HL-60/S4 treated with phorbol 12-myristate 13-acetate at 8.2 ng/mL for 4 days and 3 days (cell line): ENCODE data around the gene PLXNA1.

ENCODE experiments used
- in situ Hi-C: fragments of 300-500 bp; cut with MboI; formaldehyde crosslinking; loops from 2 replicates; pipeline ENCODE4 v1.15.0; 2022; ENCODE audit warnings: low sequenced_read_pairs

Gene PLXNA1

GRCh38 chr3:126985132-126985985 lies 2.4 kb downstream of the PLXNA1 start:
- in situ Hi-C loops, result loop anchor here (10.0 to 25.0 kb wide), 2 partner anchors 223 to 311 kb away; no protein-coding TSS in a partner anchor

GRCh38 chr3:126986001-126986400 lies 3.1 kb downstream of the PLXNA1 start:
- in situ Hi-C loops, result loop anchor here (10.0 to 25.0 kb wide), 2 partner anchors 224 to 311 kb away; no protein-coding TSS in a partner anchor

- in situ Hi-C loops, result loop anchor here (10.0 to 25.0 kb wide), 2 partner anchors 225 to 312 kb away; no protein-coding TSS in a partner anchor
Measured at GRCh38 chr3:126987129-126987528, 4.2 kb downstream of the PLXNA1 start.

GRCh38 chr3:126987596-126987995 lies 4.7 kb downstream of the PLXNA1 start:
- in situ Hi-C loops, result loop anchor here (10.0 to 25.0 kb wide), 2 partner anchors 225 to 313 kb away; no protein-coding TSS in a partner anchor

GRCh38 chr3:126988451-126989021 lies 5.6 kb downstream of the PLXNA1 start:
- in situ Hi-C loops, result loop anchor here (10.0 to 25.0 kb wide), 2 partner anchors 226 to 314 kb away; no protein-coding TSS in a partner anchor

GRCh38 chr3:126989316-126990023 lies 6.6 kb downstream of the PLXNA1 start:
- in situ Hi-C loops, result loop anchor here (10.0 to 25.0 kb wide), 2 partner anchors 227 to 315 kb away; no protein-coding TSS in a partner anchor

GRCh38 chr3:126990024-126990700 lies 7.2 kb downstream of the PLXNA1 start:
- in situ Hi-C loops, result loop anchor here (25.0 kb wide), 1 partner anchor 228 kb away; no protein-coding TSS in a partner anchor

- in situ Hi-C loops, result loop anchor here (25.0 kb wide), 1 partner anchor 229 kb away; no protein-coding TSS in a partner anchor
Measured at GRCh38 chr3:126990890-126991289, 8.0 kb downstream of the PLXNA1 start.

GRCh38 chr3:126991366-126992200 lies 8.7 kb downstream of the PLXNA1 start:
- in situ Hi-C loops, result loop anchor here (25.0 kb wide), 1 partner anchor 229 kb away; no protein-coding TSS in a partner anchor

- in situ Hi-C loops, result loop anchor here (25.0 kb wide), 1 partner anchor 230 kb away; no protein-coding TSS in a partner anchor
Measured at GRCh38 chr3:126992216-126992615, 9.3 kb downstream of the PLXNA1 start.

GRCh38 chr3:126992776-126993175 lies 9.9 kb downstream of the PLXNA1 start:
- in situ Hi-C loops, result loop anchor here (25.0 kb wide), 1 partner anchor 230 kb away; no protein-coding TSS in a partner anchor

- in situ Hi-C loops, result loop anchor here (25.0 kb wide), 1 partner anchor 231 kb away; no protein-coding TSS in a partner anchor
Measured at GRCh38 chr3:126993436-126993835, 10.5 kb downstream of the PLXNA1 start.

- in situ Hi-C loops, result loop anchor here (25.0 kb wide), 1 partner anchor 232 kb away; no protein-coding TSS in a partner anchor
Measured at GRCh38 chr3:126994661-126995245, 11.8 kb downstream of the PLXNA1 start.

GRCh38 chr3:126995254-126995780 lies 12.4 kb downstream of the PLXNA1 start:
- in situ Hi-C loops, result loop anchor here (25.0 kb wide), 1 partner anchor 233 kb away; no protein-coding TSS in a partner anchor

GRCh38 chr3:126995926-126996512 lies 13.1 kb downstream of the PLXNA1 start:
- in situ Hi-C loops, result loop anchor here (25.0 kb wide), 1 partner anchor 234 kb away; no protein-coding TSS in a partner anchor

GRCh38 chr3:126996905-126997304 lies 14.0 kb downstream of the PLXNA1 start:
- in situ Hi-C loops, result loop anchor here (25.0 kb wide), 1 partner anchor 235 kb away; no protein-coding TSS in a partner anchor

- in situ Hi-C loops, result loop anchor here (25.0 kb wide), 1 partner anchor 235 kb away; no protein-coding TSS in a partner anchor
Measured at GRCh38 chr3:126997455-126998038, 14.6 kb downstream of the PLXNA1 start.
